Neuronal stem cell (in vitro differentiated cells): ENCODE results near the gene SLC2A4.

Experiments
- DNase-seq: peaks from one replicate; pipeline ENCODE4 v3.0.0-alpha.2; 2013; ENCODE audit warnings: low spot score
- H2AFZ ChIP-seq: one replicate; pipeline ENCODE4 v1.6.1; 2013; ENCODE audit warnings: mild to moderate bottlenecking, low read length, inconsistent platforms
- H2AK5ac ChIP-seq: 2 replicates; pipeline ENCODE4 v1.6.1; 2013; ENCODE audit warnings: low read depth, mild to moderate bottlenecking, inconsistent platforms, low read length, moderate library complexity, mixed read lengths
- H2BK120ac ChIP-seq: 2 replicates; pipeline ENCODE4 v1.6.1; 2013; ENCODE audit warnings: low read depth, mild to moderate bottlenecking, inconsistent platforms, low read length, moderate library complexity, mixed read lengths
- H2BK12ac ChIP-seq: one replicate; pipeline ENCODE4 v1.6.1; 2013; ENCODE audit warnings: low read length, inconsistent platforms
- H2BK15ac ChIP-seq: 2 replicates; pipeline ENCODE4 v1.6.1; 2013; ENCODE audit warnings: mild to moderate bottlenecking, low read length, inconsistent platforms, mixed read lengths
- H2BK5ac ChIP-seq: one replicate; pipeline ENCODE4 v1.6.1; 2013; ENCODE audit warnings: inconsistent platforms, mild to moderate bottlenecking, low read length, moderate library complexity
- H3K14ac ChIP-seq: one replicate; pipeline ENCODE4 v1.6.1; 2013; ENCODE audit warnings: low read length, inconsistent platforms
- H3K18ac ChIP-seq: 2 replicates; pipeline ENCODE4 v1.6.1; 2013; ENCODE audit warnings: low read length, inconsistent platforms
- H3K23ac ChIP-seq: 2 replicates; pipeline ENCODE4 v1.6.1; 2013; ENCODE audit warnings: low read depth, mild to moderate bottlenecking, mixed read lengths, low read length, inconsistent platforms; ENCODE audit not compliant: poor library complexity
- H3K27ac ChIP-seq: replicated peaks from 3 replicates; pipeline ENCODE4 v1.5.1; 2013; ENCODE audit warnings: low read length, inconsistent platforms
- H3K27me3 ChIP-seq, 3 experiments: 2 replicates each; pipeline ENCODE4 v1.6.1; 2013; ENCODE audit warnings: low read length in 3 of 3, mild to moderate bottlenecking in 2 of 3, inconsistent platforms in 1 of 3, low read depth in 1 of 3, mixed read lengths in 1 of 3, moderate library complexity in 1 of 3; ENCODE audit not compliant: control insufficient read depth in 3 of 3, insufficient read depth in 3 of 3
- H3K36me3 ChIP-seq, 2 donors: replicated peaks in 1 of 2; 2 replicates each; pipeline ENCODE4 v1.6.1; 2013; ENCODE audit warnings: low read length in 2 of 2; ENCODE audit not compliant: control insufficient read depth in 2 of 2, insufficient read depth in 2 of 2
- H3K4ac ChIP-seq: 2 replicates; pipeline ENCODE4 v1.6.1; 2013; ENCODE audit warnings: inconsistent platforms, mild to moderate bottlenecking, low read length, moderate library complexity
- H3K4me1 ChIP-seq, 2 donors: 1 replicate in 1 of 2; 2 replicates in 1 of 2; pipeline ENCODE4 v1.6.1; 2013; ENCODE audit warnings: low read length in 2 of 2, low read depth in 1 of 2; ENCODE audit not compliant: control insufficient read depth in 2 of 2, insufficient read depth in 1 of 2
- H3K4me2 ChIP-seq: one replicate; pipeline ENCODE4 v1.6.1; 2013; ENCODE audit warnings: mild to moderate bottlenecking, low read length, inconsistent platforms; ENCODE audit not compliant: insufficient read depth, poor library complexity, severe bottlenecking
- H3K4me3 ChIP-seq, 2 donors: 2 replicates each; pipeline ENCODE4 v1.5.1; 2013; ENCODE audit warnings: low read length in 2 of 2, mild to moderate bottlenecking in 2 of 2, inconsistent platforms in 1 of 2, moderate library complexity in 1 of 2
- H3K79me1 ChIP-seq: one replicate; pipeline ENCODE4 v1.6.1; 2013; ENCODE audit warnings: low read depth, mild to moderate bottlenecking, inconsistent platforms, low read length, moderate library complexity
- H3K9ac ChIP-seq: one replicate; pipeline ENCODE4 v1.6.1; 2013; ENCODE audit warnings: mild to moderate bottlenecking, low read depth, low read length, inconsistent platforms; ENCODE audit not compliant: poor library complexity
- H3K9me3 ChIP-seq, 2 donors: replicated peaks in 1 of 2; 2 replicates each; pipeline versions ENCODE3 to v1.6.1; 2013; ENCODE audit warnings: low read length in 2 of 2, mild to moderate bottlenecking in 2 of 2, inconsistent platforms in 1 of 2, low read depth in 1 of 2, mixed read lengths in 1 of 2, moderate library complexity in 1 of 2; ENCODE audit not compliant: control insufficient read depth in 2 of 2, insufficient read depth in 1 of 2
- H4K8ac ChIP-seq: one replicate; pipeline ENCODE4 v1.6.1; 2013; ENCODE audit warnings: low read depth, mild to moderate bottlenecking, inconsistent platforms, low read length, moderate library complexity
- H4K91ac ChIP-seq: one replicate; pipeline ENCODE4 v1.6.1; 2013; ENCODE audit warnings: low read length, low read depth, mild to moderate bottlenecking, inconsistent platforms; ENCODE audit not compliant: poor library complexity
- WGBS, 2 donors: extraction: QIAGEN DNeasy Blood & Tissue Kit; methylation state at CpG; one replicate each; pipeline ENCODE4 v1.1.7; 2013; ENCODE audit warnings: missing lambda C conversion rate in 2 of 2, mixed read lengths in 1 of 2; ENCODE audit not compliant: insufficient read length in 2 of 2, insufficient replicate concordance in 1 of 2; ENCODE audit errors: extremely low coverage in 2 of 2; 5-methylcytosine and 5-hydroxymethylcytosine counted together

The SLC2A4 gene

GRCh38 chr17:7317161-7317803, 35.8 kb downstream of the SLC2A4 start:
- Histone ChIP-seq H2AFZ (no peak overlapping the region), H2BK15ac (no peak overlapping the region), H4K91ac (no peak overlapping the region), H3K9ac (peak overlapping the region; percentile 55), H2BK5ac (no peak overlapping the region), H3K4me2 (peak overlapping the region; percentile 3), H2BK120ac (no peak overlapping the region), H3K4ac (no peak overlapping the region), H3K18ac (no peak overlapping the region), H3K4me1 (peaks cover 6 to 13% of the 10 kb centered on the region in 2 donors), H3K4me3 (no peak overlapping the region), H3K9me3 (no peaks in the 10 kb centered on the region), H2BK12ac (no peak overlapping the region), H3K27me3 (no peaks in the 10 kb centered on the region), H4K8ac (peak overlapping the region; percentile 27), H3K79me1 (peaks cover 6% of the 10 kb centered on the region), H3K14ac (no peak overlapping the region), H2AK5ac (no peak overlapping the region), H3K23ac (no peak overlapping the region), H3K36me3 (peaks cover 64 to 80% of the 10 kb centered on the region in 2 donors), H3K27ac (no peak overlapping the region)
- DNase-seq: no peak
- WGBS, 2 donors: no CpG with 5 or more reads among the region's 16 CpGs

GRCh38 chr17:7318121-7318860, 36.8 kb downstream of the SLC2A4 start:
- Histone ChIP-seq H2AK5ac (no peak overlapping the region), H3K14ac (no peak overlapping the region), H3K18ac (no peak overlapping the region), H3K9me3 (no peaks in the 10 kb centered on the region), H3K27ac (no peak overlapping the region), H3K27me3 (no peaks in the 10 kb centered on the region), H4K91ac (no peak overlapping the region), H2BK12ac (no peak overlapping the region), H3K79me1 (peaks cover 6% of the 10 kb centered on the region), H2BK5ac (no peak overlapping the region), H3K4me1 (peaks cover 6 to 13% of the 10 kb centered on the region in 2 donors), H2BK15ac (no peak overlapping the region), H3K4ac (no peak overlapping the region), H4K8ac (no peak overlapping the region), H2AFZ (no peak overlapping the region), H2BK120ac (no peak overlapping the region), H3K4me2 (no peak overlapping the region), H3K9ac (peak overlapping the region; percentile 55), H3K4me3 (no peak overlapping the region), H3K36me3 (peaks cover 64 to 80% of the 10 kb centered on the region in 2 donors), H3K23ac (no peak overlapping the region)
- WGBS, 2 donors: no CpG with 5 or more reads among the region's 13 CpGs
- no peak for DNase-seq

DNA sequence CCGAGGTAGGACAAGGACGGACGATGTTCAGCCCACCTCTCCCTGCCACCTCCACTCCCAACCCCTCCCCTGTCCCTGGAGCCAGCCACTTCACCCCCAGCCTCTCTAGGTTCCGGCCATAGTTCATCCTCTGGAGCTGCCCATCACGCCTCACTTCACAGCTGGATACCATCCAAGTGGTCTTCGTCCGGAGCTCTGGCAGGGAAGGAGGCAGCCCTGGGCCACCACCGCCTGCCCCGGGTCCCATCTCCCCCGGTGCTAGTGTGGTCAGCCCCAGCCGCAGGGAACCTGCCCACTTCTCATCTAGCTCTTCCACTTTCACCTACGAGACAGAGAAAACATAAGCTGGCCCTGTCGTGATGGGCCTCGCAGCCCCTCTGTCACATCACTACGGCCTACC, 39.9 kb downstream of the SLC2A4 start:
- Histone ChIP-seq H2BK15ac (no peak overlapping the region), H2BK120ac (no peak overlapping the region), H2AK5ac (no peak overlapping the region), H2BK12ac (no peak overlapping the region), H3K4me3 (no peak overlapping the region), H3K4me2 (no peak overlapping the region), H2AFZ (no peak overlapping the region), H4K8ac (no peak overlapping the region), H3K18ac (no peak overlapping the region), H3K79me1 (peaks cover 4% of the 10 kb centered on the region), H2BK5ac (no peak overlapping the region), H4K91ac (no peak overlapping the region), H3K27me3 (no peaks in the 10 kb centered on the region), H3K14ac (no peak overlapping the region), H3K4me1 (no peaks in the 10 kb centered on the region), H3K27ac (no peak overlapping the region), H3K9me3 (no peaks in the 10 kb centered on the region), H3K36me3 (peaks cover 76 to 89% of the 10 kb centered on the region in 2 donors), H3K4ac (no peak overlapping the region), H3K23ac (peak overlapping the region; percentile 2), H3K9ac (no peak overlapping the region)
- no CpG with 5 or more reads among the region's 15 CpGs for WGBS, 2 donors
- DNase-seq: no peak

DNA sequence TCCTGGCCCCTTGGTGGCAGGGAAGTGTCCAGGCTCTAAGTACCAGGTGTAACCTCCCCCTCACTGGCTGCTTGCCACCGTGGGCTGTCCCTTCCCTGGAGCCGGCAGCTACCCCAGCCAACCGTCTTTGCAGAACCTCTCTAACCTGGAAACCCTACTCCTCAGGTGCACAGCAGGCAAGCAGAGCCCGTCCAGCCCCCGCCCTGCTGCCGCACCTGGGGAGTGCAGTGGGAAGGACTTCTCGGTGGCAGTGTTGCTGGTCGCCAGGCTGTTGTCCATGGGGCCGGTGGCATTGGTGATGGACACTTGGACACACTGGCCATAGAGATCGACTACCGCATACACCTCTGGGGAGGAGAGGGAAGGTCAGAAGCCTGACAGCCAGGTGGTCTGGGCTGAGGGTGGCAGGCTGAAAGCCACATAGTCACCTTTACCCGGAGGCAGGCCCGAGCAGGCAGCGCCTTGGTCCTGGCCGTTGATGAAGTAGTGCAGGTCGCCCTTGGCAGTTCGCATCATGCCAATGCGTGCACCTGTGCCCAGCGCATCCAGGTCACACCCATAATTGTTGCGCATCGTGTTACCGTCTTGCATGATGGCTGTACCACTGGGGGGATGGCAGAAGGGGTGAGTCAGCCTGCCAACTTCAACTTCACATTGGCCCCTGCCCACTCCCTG, 41.1 kb downstream of the SLC2A4 start:
- H2BK15ac ChIP-seq: no peak overlapping the region
- no peaks in the 10 kb centered on the region for H3K4me1 ChIP-seq
- H3K23ac ChIP-seq: no peak overlapping the region
- no peak overlapping the region for H2BK5ac ChIP-seq
- peaks cover 71 to 89% of the 10 kb centered on the region in 2 donors for H3K36me3 ChIP-seq
- H3K27me3 ChIP-seq: no peaks in the 10 kb centered on the region
- no peak overlapping the region for H2BK120ac ChIP-seq
- no CpG with 5 or more reads among the region's 22 CpGs for WGBS, 2 donors
- H4K91ac ChIP-seq: no peak overlapping the region
- no peak overlapping the region for H3K18ac ChIP-seq
- no peak overlapping the region for H3K27ac ChIP-seq
- H3K4me3 ChIP-seq: peak overlapping the region in 1 of 2 donors; percentile 41
- no peaks in the 10 kb centered on the region for H3K9me3 ChIP-seq
- no peak overlapping the region for H2BK12ac ChIP-seq
- H3K4me2 ChIP-seq: no peak overlapping the region
- no peak overlapping the region for H2AK5ac ChIP-seq
- H2AFZ ChIP-seq: no peak overlapping the region
- H3K79me1 ChIP-seq: peaks cover 11% of the 10 kb centered on the region
- H3K4ac ChIP-seq: no peak overlapping the region
- no peak for DNase-seq
- H4K8ac ChIP-seq: no peak overlapping the region
- peak overlapping the region; percentile 53 for H3K9ac ChIP-seq
- H3K14ac ChIP-seq: no peak overlapping the region
